Esophagus squamous epithelium (tissue), 4 donors: Measurements from ENCODE around the gene MYH14.

Source experiments
- POLR2A ChIP-seq, 4 donors: fragments of 450-650 bp; IDR thresholded peaks; one replicate each; pipeline ENCODE4 v1.6.1; 2017; ENCODE audit warnings: antibody characterized with exemption in 4 of 4, mild to moderate bottlenecking in 4 of 4, moderate library complexity in 3 of 4
- TF ChIP-seq, protein P1 (sequence below), 6 experiments: fragments of 450-650 bp in 4 of 6; fragments of 200-600 bp in 2 of 6; sonication (generic) in 2 of 6; IDR thresholded peaks; one replicate each; pipeline ENCODE4 v1.5.1; 2016 to 2019; ENCODE audit warnings: antibody characterized with exemption in 6 of 6, mild to moderate bottlenecking in 4 of 6, moderate library complexity in 4 of 6

DNA sequence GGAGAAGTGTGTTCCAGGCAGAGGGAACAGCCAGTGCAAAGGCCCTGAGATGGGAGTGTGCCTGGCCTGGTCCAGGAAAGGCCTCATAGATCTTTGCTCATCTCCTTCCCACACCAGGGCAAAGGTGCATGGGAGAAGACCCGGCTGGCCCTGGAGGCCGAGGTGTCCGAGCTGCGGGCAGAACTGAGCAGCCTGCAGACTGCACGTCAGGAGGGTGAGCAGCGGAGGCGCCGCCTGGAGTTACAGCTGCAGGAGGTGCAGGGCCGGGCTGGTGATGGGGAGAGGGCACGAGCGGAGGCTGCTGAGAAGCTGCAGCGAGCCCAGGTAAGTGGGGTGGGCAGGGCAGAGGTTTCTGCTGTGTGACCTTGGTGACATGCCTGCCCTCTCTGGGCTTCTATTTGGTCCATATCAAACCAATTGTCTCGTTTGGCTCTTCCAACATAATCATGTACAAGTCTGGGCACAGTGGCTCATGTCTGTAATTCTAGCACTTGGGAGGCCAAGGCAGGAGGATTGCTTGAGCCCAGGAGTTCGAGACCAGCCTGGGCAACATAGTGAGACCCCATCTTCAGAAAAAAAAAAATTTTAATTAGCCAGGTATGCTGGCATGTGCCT, 74.7 kb downstream of the MYH14 start:
- TF ChIP-seq POLR2A (IDR thresholded peaks at IDR 0.05): no peak
- TF ChIP-seq, protein P1, sequence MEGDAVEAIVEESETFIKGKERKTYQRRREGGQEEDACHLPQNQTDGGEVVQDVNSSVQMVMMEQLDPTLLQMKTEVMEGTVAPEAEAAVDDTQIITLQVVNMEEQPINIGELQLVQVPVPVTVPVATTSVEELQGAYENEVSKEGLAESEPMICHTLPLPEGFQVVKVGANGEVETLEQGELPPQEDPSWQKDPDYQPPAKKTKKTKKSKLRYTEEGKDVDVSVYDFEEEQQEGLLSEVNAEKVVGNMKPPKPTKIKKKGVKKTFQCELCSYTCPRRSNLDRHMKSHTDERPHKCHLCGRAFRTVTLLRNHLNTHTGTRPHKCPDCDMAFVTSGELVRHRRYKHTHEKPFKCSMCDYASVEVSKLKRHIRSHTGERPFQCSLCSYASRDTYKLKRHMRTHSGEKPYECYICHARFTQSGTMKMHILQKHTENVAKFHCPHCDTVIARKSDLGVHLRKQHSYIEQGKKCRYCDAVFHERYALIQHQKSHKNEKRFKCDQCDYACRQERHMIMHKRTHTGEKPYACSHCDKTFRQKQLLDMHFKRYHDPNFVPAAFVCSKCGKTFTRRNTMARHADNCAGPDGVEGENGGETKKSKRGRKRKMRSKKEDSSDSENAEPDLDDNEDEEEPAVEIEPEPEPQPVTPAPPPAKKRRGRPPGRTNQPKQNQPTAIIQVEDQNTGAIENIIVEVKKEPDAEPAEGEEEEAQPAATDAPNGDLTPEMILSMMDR (IDR thresholded peaks at IDR 0.05): no peak
